Measurements from ENCODE around the gene ARAP1.

The ARAP1 gene

DNA sequence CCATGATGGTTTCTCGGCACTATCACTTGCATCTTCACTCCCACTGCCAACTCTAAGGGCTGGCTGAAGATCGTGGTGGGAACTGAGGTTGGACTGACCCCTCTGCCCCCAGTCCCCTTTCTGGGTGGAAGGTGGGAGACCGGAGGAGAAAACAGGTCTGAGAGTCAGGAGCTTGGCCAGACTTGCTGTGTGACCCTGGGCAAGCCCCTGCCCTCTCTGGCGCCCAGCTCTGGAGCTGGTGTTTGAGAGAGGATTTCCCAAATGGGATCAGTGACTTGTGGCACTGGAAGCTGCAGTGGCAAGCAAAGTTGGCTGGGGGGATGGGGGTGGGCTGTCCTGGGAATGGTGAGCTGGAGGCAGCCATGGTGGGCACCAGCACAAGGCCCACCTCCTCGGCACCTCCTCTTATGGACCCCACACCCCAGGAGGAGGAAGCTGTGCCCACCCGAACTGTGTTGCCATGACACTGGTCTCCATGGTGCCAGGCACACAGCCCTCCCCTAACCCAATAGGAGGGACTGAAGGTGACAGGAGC is 71.5 kb downstream of the ARAP1 start:
- no peak overlapping the region for H3K4me3 ChIP-seq (ENCODE audit: low read depth in 1 of 5, low read length in 5 of 5)
- no peak overlapping the region for H3K27ac ChIP-seq (ENCODE audit: low read depth, low read length)
- H3K9ac ChIP-seq (ENCODE audit: low read length in 5 of 5) = no peak overlapping the region
- peaks cover 0 to 22% (median 15%) of the 10 kb centered on the region in 5 donors for H3K36me3 ChIP-seq (ENCODE audit: control insufficient read depth in 5 of 5, insufficient read depth in 5 of 5, low read length in 5 of 5)
- peaks cover 7 to 38% (median 27%) of the 10 kb centered on the region in 5 donors for H3K27me3 ChIP-seq (ENCODE audit: control insufficient read depth in 5 of 5, insufficient read depth in 4 of 5, low read length in 5 of 5)
- H3K9me3 ChIP-seq (ENCODE audit: control insufficient read depth in 5 of 5, low read length in 5 of 5) = no peaks in the 10 kb centered on the region
- peaks cover 2 to 27% (median 19%) of the 10 kb centered on the region in 5 donors for H3K4me1 ChIP-seq (ENCODE audit: control insufficient read depth in 5 of 5, insufficient read depth in 5 of 5, low read length in 5 of 5)

GRCh38 chr11:72679869-72680268 is 72.3 kb downstream of the ARAP1 start:
- H3K36me3 ChIP-seq (ENCODE audit: control insufficient read depth in 5 of 5, insufficient read depth in 5 of 5, low read length in 5 of 5) = peaks cover 0 to 15% (median 8%) of the 10 kb centered on the region in 5 donors
- peaks cover 13 to 47% (median 33%) of the 10 kb centered on the region in 5 donors for H3K27me3 ChIP-seq (ENCODE audit: control insufficient read depth in 5 of 5, insufficient read depth in 4 of 5, low read length in 5 of 5)
- no peak overlapping the region for H3K27ac ChIP-seq (ENCODE audit: low read depth, low read length)

GRCh38 chr11:72678524-72678923 is 73.7 kb downstream of the ARAP1 start:
- peaks cover 26 to 60% (median 47%) of the 10 kb centered on the region in 5 donors for H3K27me3 ChIP-seq (ENCODE audit: control insufficient read depth in 5 of 5, insufficient read depth in 4 of 5, low read length in 5 of 5)

More at GRCh38 chr11:72679869-72680268, 72.3 kb downstream of the ARAP1 start:
- H3K9me3 ChIP-seq (ENCODE audit: control insufficient read depth in 5 of 5, low read length in 5 of 5) = no peaks in the 10 kb centered on the region
- peaks cover 2 to 18% (median 11%) of the 10 kb centered on the region in 5 donors for H3K4me1 ChIP-seq (ENCODE audit: control insufficient read depth in 5 of 5, insufficient read depth in 5 of 5, low read length in 5 of 5)
- H3K4me3 ChIP-seq (ENCODE audit: low read depth in 1 of 5, low read length in 5 of 5) = no peak overlapping the region
- H3K9ac ChIP-seq (ENCODE audit: low read length in 5 of 5) = no peak overlapping the region

DNA sequence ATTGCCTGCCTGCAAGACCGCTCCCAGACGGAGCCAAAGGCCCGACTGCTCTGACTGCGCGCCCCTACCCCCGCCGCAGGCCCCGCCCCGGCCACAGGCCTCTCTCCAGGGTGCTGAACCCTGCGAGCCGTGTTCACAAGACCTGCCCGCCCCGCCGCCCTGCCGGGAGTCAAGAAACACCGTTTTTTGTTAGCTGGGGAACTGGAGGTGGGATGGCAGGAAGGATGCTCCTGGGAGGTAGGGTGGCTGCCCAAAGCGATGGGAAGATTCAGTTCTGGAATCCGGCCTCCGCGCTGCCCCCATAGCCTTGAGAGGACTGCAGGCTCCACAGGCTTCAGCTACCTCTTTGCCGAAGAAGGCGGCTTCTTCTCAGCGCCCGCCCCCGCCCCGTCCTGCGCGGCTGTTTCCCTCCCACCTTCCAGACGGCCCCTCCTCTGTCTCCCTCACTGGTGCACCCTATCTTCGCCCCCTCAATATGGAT is 75.3 kb downstream of the ARAP1 start:
- Histone ChIP-seq H3K9me3 (ENCODE audit: control insufficient read depth in 5 of 5, low read length in 5 of 5) (no peaks in the 10 kb centered on the region), H3K27me3 (ENCODE audit: control insufficient read depth in 5 of 5, insufficient read depth in 4 of 5, low read length in 5 of 5) (peaks cover 39 to 71% (median 54%) of the 10 kb centered on the region in 5 donors), H3K27ac (ENCODE audit: low read depth, low read length) (no peak overlapping the region), H3K4me1 (ENCODE audit: control insufficient read depth in 5 of 5, insufficient read depth in 5 of 5, low read length in 5 of 5) (peaks cover 0 to 8% (median 0%) of the 10 kb centered on the region in 5 donors), H3K9ac (ENCODE audit: low read length in 5 of 5) (no peak overlapping the region), H3K36me3 (ENCODE audit: control insufficient read depth in 5 of 5, insufficient read depth in 5 of 5, low read length in 5 of 5) (no peaks in the 10 kb centered on the region), H3K4me3 (ENCODE audit: low read depth in 1 of 5, low read length in 5 of 5) (no peak overlapping the region)

More at GRCh38 chr11:72678524-72678923, 73.7 kb downstream of the ARAP1 start:
- H3K4me1 ChIP-seq (ENCODE audit: control insufficient read depth in 5 of 5, insufficient read depth in 5 of 5, low read length in 5 of 5) = peaks cover 0 to 8% (median 0%) of the 10 kb centered on the region in 5 donors
- H3K4me3 ChIP-seq (ENCODE audit: low read depth in 1 of 5, low read length in 5 of 5) = no peak overlapping the region
- H3K9ac ChIP-seq (ENCODE audit: low read length in 5 of 5) = no peak overlapping the region
- H3K9me3 ChIP-seq (ENCODE audit: control insufficient read depth in 5 of 5, low read length in 5 of 5) = no peaks in the 10 kb centered on the region
- H3K36me3 ChIP-seq (ENCODE audit: control insufficient read depth in 5 of 5, insufficient read depth in 5 of 5, low read length in 5 of 5) = peaks cover 0 to 4% (median 0%) of the 10 kb centered on the region in 5 donors
- no peak overlapping the region for H3K27ac ChIP-seq (ENCODE audit: low read depth, low read length)

GRCh38 chr11:72675221-72675620 is 77.0 kb downstream of the ARAP1 start:
- H3K9me3 ChIP-seq (ENCODE audit: control insufficient read depth in 5 of 5, low read length in 5 of 5) = no peaks in the 10 kb centered on the region
- no peak overlapping the region for H3K4me3 ChIP-seq (ENCODE audit: low read depth in 1 of 5, low read length in 5 of 5)
- H3K27me3 ChIP-seq (ENCODE audit: control insufficient read depth in 5 of 5, insufficient read depth in 4 of 5, low read length in 5 of 5) = peaks cover 42 to 81% (median 56%) of the 10 kb centered on the region in 5 donors
- no peak overlapping the region for H3K27ac ChIP-seq (ENCODE audit: low read depth, low read length)
- H3K9ac ChIP-seq (ENCODE audit: low read length in 5 of 5) = no peak overlapping the region
- peaks cover 0 to 5% (median 0%) of the 10 kb centered on the region in 5 donors for H3K4me1 ChIP-seq (ENCODE audit: control insufficient read depth in 5 of 5, insufficient read depth in 5 of 5, low read length in 5 of 5)
- no peaks in the 10 kb centered on the region for H3K36me3 ChIP-seq (ENCODE audit: control insufficient read depth in 5 of 5, insufficient read depth in 5 of 5, low read length in 5 of 5)

GRCh38 chr11:72673943-72674828 is 78.0 kb downstream of the ARAP1 start, which contains the start of gene PDE2A:
Gene PDE2A (minus strand): TSS chr11:72674422. CDS start chr11:72674207, 215 bp downstream.
- H3K4me3 ChIP-seq (ENCODE audit: low read depth in 1 of 5, low read length in 5 of 5) = no peak within 1 kb of the TSS
- H3K36me3 ChIP-seq (ENCODE audit: control insufficient read depth in 5 of 5, insufficient read depth in 5 of 5, low read length in 5 of 5) = no peaks in the 10 kb centered on the region
- no peak within 1 kb of the TSS for H3K9ac ChIP-seq (ENCODE audit: low read length in 5 of 5)
- H3K9me3 ChIP-seq (ENCODE audit: control insufficient read depth in 5 of 5, low read length in 5 of 5) = no peaks in the 10 kb centered on the region
- peaks cover 45 to 76% (median 52%) of the 10 kb centered on the region in 5 donors for H3K27me3 ChIP-seq (ENCODE audit: control insufficient read depth in 5 of 5, insufficient read depth in 4 of 5, low read length in 5 of 5)
- H3K4me1 ChIP-seq (ENCODE audit: control insufficient read depth in 5 of 5, insufficient read depth in 5 of 5, low read length in 5 of 5) = peaks cover 0 to 5% (median 0%) of the 10 kb centered on the region in 5 donors
- H3K27ac ChIP-seq (ENCODE audit: low read depth, low read length) = no peak within 1 kb of the TSS

DNA sequence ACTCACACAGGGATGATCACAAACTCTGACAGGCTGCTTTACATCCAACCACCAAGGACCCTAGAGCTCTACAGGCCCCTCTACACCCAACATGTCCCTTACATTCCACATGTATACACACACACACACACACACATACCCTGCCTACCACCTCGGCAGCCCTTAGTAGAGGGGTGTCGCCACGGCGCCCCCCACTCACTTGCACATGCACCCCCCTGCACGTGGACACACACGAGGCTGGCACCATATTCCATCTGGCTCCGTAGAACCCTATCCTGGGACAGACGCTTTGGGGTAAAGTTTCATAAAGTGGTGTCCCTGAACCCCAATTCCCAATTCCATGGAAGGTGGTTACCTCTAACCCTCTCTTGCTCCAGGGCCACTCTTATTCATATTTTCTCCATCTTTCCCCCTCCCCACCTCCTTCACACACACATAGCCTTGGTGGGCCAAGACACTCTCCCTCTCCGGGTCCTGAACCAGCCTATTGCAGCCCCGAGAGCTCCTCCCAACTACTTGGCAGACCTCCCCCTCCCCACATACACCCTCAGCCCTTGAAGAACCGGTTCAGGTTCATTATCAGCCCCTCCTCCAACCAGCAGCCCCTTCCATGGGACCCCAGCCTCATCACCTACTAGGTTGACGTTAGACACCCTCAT is 78.8 kb downstream of the ARAP1 start:
- H3K4me1 ChIP-seq (ENCODE audit: control insufficient read depth in 5 of 5, insufficient read depth in 5 of 5, low read length in 5 of 5) = peaks cover 0 to 5% (median 0%) of the 10 kb centered on the region in 5 donors
- peaks cover 44 to 73% (median 47%) of the 10 kb centered on the region in 5 donors for H3K27me3 ChIP-seq (ENCODE audit: control insufficient read depth in 5 of 5, insufficient read depth in 4 of 5, low read length in 5 of 5)
- no peak overlapping the region for H3K9ac ChIP-seq (ENCODE audit: low read length in 5 of 5)
- H3K36me3 ChIP-seq (ENCODE audit: control insufficient read depth in 5 of 5, insufficient read depth in 5 of 5, low read length in 5 of 5) = no peaks in the 10 kb centered on the region
- no peak overlapping the region for H3K27ac ChIP-seq (ENCODE audit: low read depth, low read length)
- H3K9me3 ChIP-seq (ENCODE audit: control insufficient read depth in 5 of 5, low read length in 5 of 5) = peaks cover 0 to under 1% (median 0%) of the 10 kb centered on the region in 5 donors
- no peak overlapping the region for H3K4me3 ChIP-seq (ENCODE audit: low read depth in 1 of 5, low read length in 5 of 5)

- H3K9ac ChIP-seq (ENCODE audit: low read length in 5 of 5) = no peak overlapping the region
- no peaks in the 10 kb centered on the region for H3K36me3 ChIP-seq (ENCODE audit: control insufficient read depth in 5 of 5, insufficient read depth in 5 of 5, low read length in 5 of 5)
- H3K27ac ChIP-seq (ENCODE audit: low read depth, low read length) = no peak overlapping the region
- H3K27me3 ChIP-seq (ENCODE audit: control insufficient read depth in 5 of 5, insufficient read depth in 4 of 5, low read length in 5 of 5) = peaks cover 39 to 69% (median 47%) of the 10 kb centered on the region in 5 donors
- H3K9me3 ChIP-seq (ENCODE audit: control insufficient read depth in 5 of 5, low read length in 5 of 5) = peaks cover 3 to 8% (median 4%) of the 10 kb centered on the region in 5 donors
- H3K4me3 ChIP-seq (ENCODE audit: low read depth in 1 of 5, low read length in 5 of 5) = no peak overlapping the region
- peaks cover 0 to 5% (median 0%) of the 10 kb centered on the region in 5 donors for H3K4me1 ChIP-seq (ENCODE audit: control insufficient read depth in 5 of 5, insufficient read depth in 5 of 5, low read length in 5 of 5)
These were observed 79.5 kb downstream of the ARAP1 start for GRCh38 chr11:72672597-72673238.
